Mucosa of rectum (tissue), 2 donors: ENCODE measurements around the gene TAPBPL.

Experiments used
- H3K27ac ChIP-seq, 2 donors: one replicate each; pipeline ENCODE4 v1.7.0; 2013; ENCODE audit warnings: inconsistent platforms in 2 of 2, low read depth in 2 of 2, low read length in 2 of 2
- H3K27me3 ChIP-seq, 2 donors: one replicate each; pipeline ENCODE4 v1.7.0; 2013; ENCODE audit warnings: low read length in 2 of 2; ENCODE audit not compliant: control insufficient read depth in 2 of 2, insufficient read depth in 2 of 2
- H3K36me3 ChIP-seq, 2 donors: one replicate each; pipeline ENCODE4 v1.7.0; 2013; ENCODE audit warnings: low read length in 2 of 2; ENCODE audit not compliant: control insufficient read depth in 2 of 2, insufficient read depth in 2 of 2
- H3K4me1 ChIP-seq, 2 donors: one replicate each; pipeline ENCODE4 v1.7.0; 2013; ENCODE audit warnings: low read length in 2 of 2, mild to moderate bottlenecking in 1 of 2; ENCODE audit not compliant: control insufficient read depth in 2 of 2, insufficient read depth in 2 of 2
- H3K4me3 ChIP-seq, 2 donors: one replicate each; pipeline ENCODE4 v1.7.0; 2013; ENCODE audit warnings: low read length in 2 of 2
- H3K9ac ChIP-seq, 2 donors: one replicate each; pipeline ENCODE4 v1.7.0; 2013; ENCODE audit warnings: low read length in 2 of 2, low read depth in 1 of 2, mild to moderate bottlenecking in 1 of 2
- H3K9me3 ChIP-seq, 2 donors: one replicate each; pipeline ENCODE4 v1.7.0; 2013; ENCODE audit warnings: low read length in 2 of 2; ENCODE audit not compliant: control insufficient read depth in 2 of 2
- donor health status: healthy.
- donor health status: Normal muscosa, but diverticular disease.

TAPBPL gene

DNA sequence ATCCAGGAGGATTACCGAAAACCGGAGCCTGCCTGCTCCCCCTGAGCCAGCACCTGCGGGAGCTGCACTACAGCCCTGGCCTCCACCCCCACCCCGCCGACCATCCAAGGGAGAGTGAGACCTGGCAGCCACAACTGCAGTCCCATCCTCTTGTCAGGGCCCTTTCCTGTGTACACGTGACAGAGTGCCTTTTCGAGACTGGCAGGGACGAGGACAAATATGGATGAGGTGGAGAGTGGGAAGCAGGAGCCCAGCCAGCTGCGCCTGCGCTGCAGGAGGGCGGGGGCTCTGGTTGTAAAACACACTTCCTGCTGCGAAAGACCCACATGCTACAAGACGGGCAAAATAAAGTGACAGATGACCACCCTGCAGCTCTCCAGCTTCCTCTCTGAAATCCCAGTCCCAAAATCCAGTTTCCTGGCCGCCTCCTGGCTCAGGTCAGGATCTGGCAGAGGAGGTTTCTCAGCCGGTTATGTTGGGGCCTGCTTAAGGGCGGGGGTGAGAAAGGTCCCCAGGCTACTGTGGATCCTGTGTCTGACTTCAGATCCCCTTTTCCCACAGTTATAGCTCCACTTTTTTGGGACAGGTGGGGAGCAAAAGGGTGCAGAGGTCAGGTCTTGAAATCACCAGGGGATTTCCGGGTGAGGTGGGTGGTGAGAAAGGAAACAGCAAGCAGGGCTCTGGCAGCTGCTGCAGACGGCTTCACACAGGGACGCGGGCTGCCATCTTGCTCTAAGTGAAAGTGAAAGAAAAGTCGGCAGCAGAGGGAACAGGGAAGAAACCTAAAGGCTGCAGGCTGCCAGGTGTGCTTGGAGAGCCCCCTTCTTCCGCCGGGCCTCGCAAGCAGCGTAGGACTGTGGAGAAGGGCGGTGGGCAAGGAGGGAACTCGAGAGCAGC, at the start of gene TAPBPL:
Gene TAPBPL, plus strand, starts transcription at position 695 of the 897 bp plus-strand sequence. CDS start 207 bp downstream, outside the sequence.
- H3K4me1 ChIP-seq = peaks cover 28 to 32% of the 10 kb centered on the region in 2 donors
- peak within 1 kb of the TSS; percentile 93 to 99 for H3K27ac ChIP-seq
- peaks cover 19 to 30% of the 10 kb centered on the region in 2 donors for H3K36me3 ChIP-seq
- H3K4me3 ChIP-seq = peak within 1 kb of the TSS; percentile 79 to 95
- peak within 1 kb of the TSS; percentile 97 to 99 for H3K9ac ChIP-seq
- H3K9me3 ChIP-seq = no peaks in the 10 kb centered on the region
- H3K27me3 ChIP-seq = no peaks in the 10 kb centered on the region

DNA sequence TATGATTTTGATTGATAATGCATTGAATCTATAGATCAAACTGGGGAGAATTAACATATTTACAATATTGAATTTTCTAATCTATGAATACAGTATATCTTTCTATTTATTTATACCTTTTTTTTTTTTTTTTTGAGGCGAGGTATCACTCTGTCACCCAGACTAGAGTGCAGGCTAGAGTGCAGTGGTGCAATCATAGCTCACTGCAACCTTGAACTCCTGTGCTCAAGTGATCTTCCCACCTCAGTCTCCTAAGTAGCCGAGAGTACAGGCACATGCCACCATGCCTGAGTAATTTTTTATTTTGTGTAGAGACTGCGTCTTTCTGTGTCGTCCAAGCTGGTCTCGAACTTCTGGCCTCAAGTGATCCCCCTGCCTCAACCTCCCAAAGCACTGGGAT, 47.5 kb upstream of the TAPBPL start:
- peaks cover 5 to 7% of the 10 kb centered on the region in 2 donors for H3K4me1 ChIP-seq

GRCh38 chr12:6405963-6406362, 45.9 kb upstream of the TAPBPL start:
- no peaks in the 10 kb centered on the region for H3K27me3 ChIP-seq
- no peak overlapping the region for H3K27ac ChIP-seq
- no peaks in the 10 kb centered on the region for H3K4me1 ChIP-seq
- H3K9ac ChIP-seq = no peak overlapping the region
- H3K9me3 ChIP-seq = no peaks in the 10 kb centered on the region
- H3K36me3 ChIP-seq = no peaks in the 10 kb centered on the region
- H3K4me3 ChIP-seq = no peak overlapping the region

More for the DNA sequence above, 47.5 kb upstream of the TAPBPL start:
- Histone ChIP-seq H3K4me3 (no peak overlapping the region), H3K27ac (no peak overlapping the region), H3K27me3 (no peaks in the 10 kb centered on the region), H3K9ac (no peak overlapping the region), H3K9me3 (no peaks in the 10 kb centered on the region), H3K36me3 (no peaks in the 10 kb centered on the region)

- Histone ChIP-seq H3K27me3 (no peaks in the 10 kb centered on the region), H3K9me3 (no peaks in the 10 kb centered on the region)
These were observed 44.4 kb upstream of the TAPBPL start for GRCh38 chr12:6407236-6407954.

GRCh38 chr12:6416596-6416995, 35.2 kb upstream of the TAPBPL start:
- Histone ChIP-seq H3K4me3 (no peak overlapping the region), H3K27ac (no peak overlapping the region)

More at GRCh38 chr12:6407236-6407954, 44.4 kb upstream of the TAPBPL start:
- no peaks in the 10 kb centered on the region for H3K36me3 ChIP-seq
- no peak overlapping the region for H3K27ac ChIP-seq
- H3K9ac ChIP-seq = no peak overlapping the region
- H3K4me1 ChIP-seq = no peaks in the 10 kb centered on the region
- no peak overlapping the region for H3K4me3 ChIP-seq

DNA sequence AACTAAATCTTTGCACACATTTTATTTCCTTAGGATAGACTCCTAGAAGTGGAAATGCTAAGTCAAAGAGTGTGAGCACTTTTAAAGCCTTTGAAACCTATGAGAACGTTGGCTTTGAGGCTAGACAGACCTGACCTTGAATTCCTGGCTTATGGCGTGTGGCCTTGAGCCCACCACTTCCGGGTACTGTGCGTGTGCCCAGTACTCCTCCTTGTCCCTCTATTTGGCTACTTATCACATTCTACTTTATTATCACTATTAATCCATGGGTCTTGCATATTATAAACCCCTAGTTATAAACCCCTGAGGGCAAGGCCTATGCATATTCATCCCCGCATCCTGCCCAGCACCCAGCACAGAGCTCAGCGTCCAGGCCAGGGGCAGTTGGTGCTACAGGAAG, 33.0 kb upstream of the TAPBPL start:
- no peak overlapping the region for H3K27ac ChIP-seq
- no peaks in the 10 kb centered on the region for H3K36me3 ChIP-seq
- no peak overlapping the region for H3K4me3 ChIP-seq
- no peak overlapping the region for H3K9ac ChIP-seq
- no peaks in the 10 kb centered on the region for H3K27me3 ChIP-seq
- H3K4me1 ChIP-seq = peaks cover 3 to 5% of the 10 kb centered on the region in 2 donors
- no peaks in the 10 kb centered on the region for H3K9me3 ChIP-seq

More at GRCh38 chr12:6416596-6416995, 35.2 kb upstream of the TAPBPL start:
- no peak overlapping the region for H3K9ac ChIP-seq
- H3K27me3 ChIP-seq = no peaks in the 10 kb centered on the region
- no peaks in the 10 kb centered on the region for H3K4me1 ChIP-seq
- H3K9me3 ChIP-seq = no peaks in the 10 kb centered on the region
- no peaks in the 10 kb centered on the region for H3K36me3 ChIP-seq

GRCh38 chr12:6420364-6420763, 31.5 kb upstream of the TAPBPL start:
- H3K9ac ChIP-seq = no peak overlapping the region
- no peaks in the 10 kb centered on the region for H3K27me3 ChIP-seq
- no peak overlapping the region for H3K4me3 ChIP-seq
- no peak overlapping the region for H3K27ac ChIP-seq
- H3K4me1 ChIP-seq = peaks cover 7 to 8% of the 10 kb centered on the region in 2 donors
- H3K9me3 ChIP-seq = no peaks in the 10 kb centered on the region
- H3K36me3 ChIP-seq = no peaks in the 10 kb centered on the region

DNA sequence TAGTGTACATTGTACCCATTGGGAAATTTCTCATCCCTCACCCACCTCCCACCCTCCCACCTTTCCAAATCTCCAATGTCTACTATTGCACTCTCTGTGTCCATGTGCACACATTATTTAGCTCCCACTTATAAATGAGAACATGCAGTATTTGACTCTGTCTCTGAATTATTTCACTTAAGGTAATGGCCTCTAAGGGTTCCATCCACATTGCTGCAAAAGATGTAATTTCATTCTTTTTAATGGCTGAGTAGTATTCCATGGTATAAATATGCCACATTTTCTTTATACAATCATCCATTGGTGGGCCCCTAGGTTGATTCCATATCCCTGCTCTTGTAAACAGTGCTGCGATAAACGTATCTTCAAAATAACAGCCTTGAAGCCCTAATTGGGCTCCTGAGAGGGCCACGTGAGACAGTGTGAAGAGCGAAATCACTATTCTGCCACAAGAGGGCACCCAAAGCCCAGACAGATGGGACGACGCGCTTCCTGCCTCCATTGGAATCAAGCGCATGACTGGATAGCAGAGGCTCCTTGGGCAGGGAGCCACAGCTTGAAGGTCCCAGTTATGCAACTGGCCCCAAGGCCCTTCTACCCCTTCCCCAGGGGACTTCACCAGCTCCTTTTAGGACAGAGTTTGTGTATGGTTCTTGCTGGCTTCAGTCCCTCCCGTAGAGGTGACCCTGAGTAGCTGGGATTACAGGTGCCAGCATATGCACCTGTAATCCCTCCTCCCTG, 28.4 kb upstream of the TAPBPL start:
- H3K27me3 ChIP-seq = no peaks in the 10 kb centered on the region
- H3K27ac ChIP-seq = peak overlapping the region in 1 of 2 donors; percentile 16
- H3K4me3 ChIP-seq = no peak overlapping the region
- peak overlapping the region; percentile 42 to 52 for H3K9ac ChIP-seq
- H3K36me3 ChIP-seq = no peaks in the 10 kb centered on the region
- H3K9me3 ChIP-seq = no peaks in the 10 kb centered on the region
- peaks cover 7 to 8% of the 10 kb centered on the region in 2 donors for H3K4me1 ChIP-seq

GRCh38 chr12:6424008-6424347, 27.9 kb upstream of the TAPBPL start:
- Histone ChIP-seq H3K27ac (peak overlapping the region in 1 of 2 donors; percentile 16), H3K9ac (peak overlapping the region in 1 of 2 donors; percentile 52), H3K4me3 (no peak overlapping the region), H3K27me3 (no peaks in the 10 kb centered on the region), H3K4me1 (peaks cover 7 to 8% of the 10 kb centered on the region in 2 donors), H3K9me3 (no peaks in the 10 kb centered on the region), H3K36me3 (no peaks in the 10 kb centered on the region)
